GM10266 (cell line): ENCODE measurements around the gene JARID2.

ENCODE experiments used
- DNase-seq: peaks from one replicate; pipeline ENCODE4 v3.0.0; 2012; ENCODE audit errors: extremely low spot score
- TF ChIP-seq, protein P1 (sequence below): IDR thresholded peaks from 2 replicates; pipeline ENCODE4 v1.5.1; 2012; ENCODE audit warnings: mild to moderate bottlenecking, low read depth; ENCODE audit not compliant: control insufficient read depth, insufficient read depth; ENCODE audit errors: missing control alignments

The JARID2 gene

DNA sequence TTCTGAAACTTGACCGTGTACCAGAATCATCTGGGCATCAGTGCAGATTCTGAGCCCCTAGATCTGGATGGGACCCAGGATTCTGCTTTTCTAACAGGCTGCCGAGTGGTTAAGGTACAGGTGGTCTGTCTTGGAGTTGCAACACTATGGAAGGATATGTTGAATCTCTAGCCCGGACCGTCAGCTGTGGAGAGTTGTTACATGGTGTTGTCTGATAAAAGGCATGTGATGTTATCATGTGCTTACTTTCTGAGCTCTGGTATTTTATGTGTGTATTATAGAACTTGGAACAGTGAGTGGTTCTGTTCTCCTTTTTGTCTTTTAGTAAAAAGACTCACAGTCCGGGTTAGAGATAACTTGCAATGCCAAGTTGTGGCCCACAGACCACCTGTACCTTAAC, 123.0 kb downstream of the JARID2 start:
- TF ChIP-seq, protein P1, sequence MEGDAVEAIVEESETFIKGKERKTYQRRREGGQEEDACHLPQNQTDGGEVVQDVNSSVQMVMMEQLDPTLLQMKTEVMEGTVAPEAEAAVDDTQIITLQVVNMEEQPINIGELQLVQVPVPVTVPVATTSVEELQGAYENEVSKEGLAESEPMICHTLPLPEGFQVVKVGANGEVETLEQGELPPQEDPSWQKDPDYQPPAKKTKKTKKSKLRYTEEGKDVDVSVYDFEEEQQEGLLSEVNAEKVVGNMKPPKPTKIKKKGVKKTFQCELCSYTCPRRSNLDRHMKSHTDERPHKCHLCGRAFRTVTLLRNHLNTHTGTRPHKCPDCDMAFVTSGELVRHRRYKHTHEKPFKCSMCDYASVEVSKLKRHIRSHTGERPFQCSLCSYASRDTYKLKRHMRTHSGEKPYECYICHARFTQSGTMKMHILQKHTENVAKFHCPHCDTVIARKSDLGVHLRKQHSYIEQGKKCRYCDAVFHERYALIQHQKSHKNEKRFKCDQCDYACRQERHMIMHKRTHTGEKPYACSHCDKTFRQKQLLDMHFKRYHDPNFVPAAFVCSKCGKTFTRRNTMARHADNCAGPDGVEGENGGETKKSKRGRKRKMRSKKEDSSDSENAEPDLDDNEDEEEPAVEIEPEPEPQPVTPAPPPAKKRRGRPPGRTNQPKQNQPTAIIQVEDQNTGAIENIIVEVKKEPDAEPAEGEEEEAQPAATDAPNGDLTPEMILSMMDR: no peak
- no peak for DNase-seq

DNA sequence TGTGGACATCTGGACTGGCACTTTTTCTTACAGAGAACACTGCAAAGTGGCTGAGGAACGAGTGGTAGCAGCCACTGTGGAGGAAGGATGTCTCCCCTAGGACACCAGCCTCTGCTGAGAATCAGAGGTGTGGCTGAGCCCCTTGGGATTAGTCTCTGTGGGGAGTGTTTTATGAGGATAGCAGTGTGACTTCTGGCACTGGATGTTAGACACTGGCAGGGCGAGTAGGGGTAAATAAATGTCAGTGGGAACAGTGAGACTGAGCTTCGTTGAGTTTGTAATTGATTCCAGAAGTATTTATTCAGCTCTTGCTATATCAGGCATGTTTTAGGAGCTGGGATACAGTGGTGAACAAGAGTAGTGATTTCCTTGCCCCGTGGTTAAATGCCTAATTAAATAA, 124.0 kb downstream of the JARID2 start:
- TF ChIP-seq, protein P1: no peak
- DNase-seq: no peak

DNA sequence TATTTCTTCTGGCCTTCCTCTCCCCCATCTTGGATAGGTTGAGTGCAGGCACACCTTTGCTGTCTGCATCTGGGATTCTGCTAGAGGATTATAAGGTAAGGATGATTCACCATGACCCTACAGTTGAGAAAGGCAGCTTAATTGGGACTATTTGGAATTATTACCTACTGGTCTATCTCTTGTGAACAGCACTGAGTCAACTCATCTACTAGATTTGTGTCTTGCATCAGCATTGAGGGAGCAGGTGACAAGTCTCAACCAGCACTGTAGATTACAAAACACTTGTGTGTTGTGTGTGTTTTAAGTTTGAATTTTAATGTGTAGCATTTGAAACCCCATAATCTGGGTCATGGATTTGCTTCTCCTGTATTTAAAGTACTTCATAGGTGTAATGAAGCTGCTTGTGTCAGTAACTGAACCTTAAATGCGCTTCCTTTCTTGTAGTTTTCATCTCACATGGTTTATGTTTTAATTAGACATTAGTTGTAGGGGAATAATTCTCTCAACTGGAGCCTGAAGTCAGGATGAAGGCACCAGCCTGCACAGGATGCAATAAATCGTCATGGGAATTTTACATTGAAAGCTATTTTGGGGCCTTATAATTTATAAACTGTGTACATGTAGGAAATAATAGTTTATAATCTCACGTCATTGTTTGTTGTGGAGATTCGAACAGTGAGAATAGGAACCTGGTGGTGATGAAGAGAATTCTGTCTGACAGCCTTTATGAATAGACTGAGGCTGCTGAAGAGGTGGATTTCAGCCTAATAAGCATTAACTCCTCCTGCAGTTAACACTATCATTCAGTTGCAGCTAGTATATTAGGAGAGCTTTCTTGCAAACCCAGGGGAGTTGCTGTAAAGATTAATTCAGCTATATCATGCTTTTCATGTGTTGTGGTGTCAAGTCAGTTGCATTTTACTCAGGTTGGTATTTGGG, 125.1 kb downstream of the JARID2 start:
- no peak for DNase-seq
- TF ChIP-seq, protein P1: no peak

GRCh38 chr6:15372932-15373331, 127.1 kb downstream of the JARID2 start:
- DNase-seq: no peak
- TF ChIP-seq, protein P1: no peak

DNA sequence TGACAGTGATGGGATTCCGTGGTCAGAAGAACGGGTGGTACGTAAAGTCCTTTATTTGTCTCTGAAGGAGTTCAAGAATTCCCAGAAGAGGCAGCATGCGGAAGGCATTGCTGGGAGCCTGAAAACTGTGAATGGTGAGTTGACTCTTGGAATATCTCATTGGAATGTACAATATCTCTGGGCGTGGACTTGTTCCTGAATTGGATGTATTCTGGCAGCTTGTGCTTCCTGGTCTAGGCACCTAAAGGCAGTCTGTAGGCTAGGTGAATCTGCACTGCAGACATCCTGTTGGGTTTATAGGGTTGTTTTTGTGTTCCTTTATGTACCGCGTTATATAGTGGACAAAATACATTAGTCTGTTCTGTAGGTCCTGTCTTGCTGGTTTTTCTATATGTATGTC, 128.2 kb downstream of the JARID2 start:
- TF ChIP-seq, protein P1: no peak
- DNase-seq: no peak

- DNase-seq: no peak
- TF ChIP-seq, protein P1: no peak
Measured at GRCh38 chr6:15375018-15375417, 129.1 kb downstream of the JARID2 start.

GRCh38 chr6:15375638-15376290, 129.9 kb downstream of the JARID2 start:
- TF ChIP-seq, protein P1: no peak
- DNase-seq: no peak
